GM23338 (cell line): ENCODE data around the gene RFX4. TPM values are rescaled to one million over a fixed set of nuclear protein-coding genes. Genes with fewer than 3 reads are reported as not detected.
A peak's percentile ranks its signal among the peaks of the same experiment; 100 is the strongest.

Experiments
- ATAC-seq: fragments of 200-7000 bp; cut with Tn5 transposase; 3 replicates; pipeline ENCODE4 v1.9.1; 2020
- DNase-seq: peaks from one replicate; pipeline ENCODE4 v3.0.0-alpha.2; 2015; ENCODE audit warnings: low spot score
- H2AFZ ChIP-seq: fragments of 200-600 bp; sonication (generic); 2 replicates; pipeline ENCODE4 v1.8.0; 2016; ENCODE audit warnings: antibody characterized with exemption, mild to moderate bottlenecking, moderate library complexity
- H3F3A ChIP-seq: fragments of 200-600 bp; sonication (generic); replicated peaks from 2 replicates; pipeline ENCODE4 v1.8.0; 2017; ENCODE audit warnings: antibody characterized with exemption, mixed run types, low read depth
- H3K27ac ChIP-seq: fragments of 200-600 bp; sonication (generic); 2 replicates; pipeline ENCODE4 v1.6.1; 2016; ENCODE audit warnings: low read depth
- H3K27me3 ChIP-seq: fragments of 200-600 bp; sonication (generic); 2 replicates; pipeline ENCODE4 v1.8.0; 2016; ENCODE audit warnings: mild to moderate bottlenecking, mixed run types, moderate library complexity; ENCODE audit not compliant: insufficient read depth
- H3K36me3 ChIP-seq: fragments of 200-600 bp; sonication (generic); 2 replicates; pipeline ENCODE4 v1.8.0; 2016; ENCODE audit warnings: mild to moderate bottlenecking; ENCODE audit not compliant: insufficient read depth
- H3K4me1 ChIP-seq: fragments of 200-600 bp; sonication (generic); 2 replicates; pipeline ENCODE4 v1.8.0; 2016; ENCODE audit warnings: mild to moderate bottlenecking, moderate library complexity; ENCODE audit not compliant: insufficient read depth
- H3K4me2 ChIP-seq: fragments of 200-600 bp; sonication (generic); 2 replicates; pipeline ENCODE4 v1.7.1; 2017; ENCODE audit warnings: mixed run types
- H3K4me3 ChIP-seq: fragments of 200-600 bp; sonication (generic); 2 replicates; pipeline ENCODE4 v1.6.1; 2016; ENCODE audit warnings: mixed run types
- H3K79me2 ChIP-seq: fragments of 200-600 bp; sonication (generic); replicated peaks from 2 replicates; pipeline ENCODE4 v1.8.0; 2017; ENCODE audit warnings: mild to moderate bottlenecking; ENCODE audit not compliant: insufficient read depth
- H3K9me2 ChIP-seq: fragments of 200-600 bp; sonication (generic); 2 replicates; pipeline ENCODE4 v1.8.0; 2017; ENCODE audit not compliant: insufficient read depth
- H4K20me1 ChIP-seq: fragments of 200-600 bp; sonication (generic); replicated peaks from 2 replicates; pipeline ENCODE4 v1.8.0; 2017; ENCODE audit warnings: mild to moderate bottlenecking; ENCODE audit not compliant: insufficient read depth
- H3K27ac Mint-ChIP-seq: 2 replicates; pipeline ENCODE4 v1.8.0; 2020; ENCODE audit warnings: inconsistent platforms, mild to moderate bottlenecking, moderate library complexity, mixed read lengths
- H3K27me3 Mint-ChIP-seq: 3 replicates; pipeline ENCODE4 v1.8.0; 2022; ENCODE audit warnings: low read depth, mild to moderate bottlenecking, moderate library complexity, mixed read lengths, inconsistent platforms; ENCODE audit not compliant: insufficient read depth, poor library complexity
- H3K36me3 Mint-ChIP-seq: 3 replicates; pipeline ENCODE4 v1.8.0; 2021; ENCODE audit warnings: low read depth, mild to moderate bottlenecking, inconsistent platforms, moderate library complexity, mixed read lengths
- H3K4me1 Mint-ChIP-seq: 3 replicates; pipeline ENCODE4 v1.8.0; 2020; ENCODE audit warnings: mild to moderate bottlenecking, inconsistent platforms, mixed read lengths
- H3K4me3 Mint-ChIP-seq: 3 replicates; pipeline ENCODE4 v1.8.0; 2021; ENCODE audit warnings: moderate library complexity, mild to moderate bottlenecking, inconsistent platforms, mixed read lengths
- H3K9me3 Mint-ChIP-seq: 3 replicates; pipeline ENCODE4 v1.8.0; 2020; ENCODE audit warnings: moderate library complexity, mild to moderate bottlenecking, inconsistent platforms, mixed read lengths
- CREB1 ChIP-seq: fragments of 250-450 bp; sonication (Bioruptor Pico); IDR thresholded peaks from 2 replicates; pipeline ENCODE4 v1.5.0; 2020; ENCODE audit warnings: low read depth, mild to moderate bottlenecking, moderate library complexity
- CTCF ChIP-seq, 2 experiments: fragments of 200-600 bp in 1 of 2; sonication (generic) in 1 of 2; conservative IDR thresholded peaks; 2 replicates each; pipeline versions ENCODE4 v1.5.1 to v1.6.1; 2016 to 2017; ENCODE audit warnings: antibody characterized with exemption in 2 of 2, low read depth in 2 of 2, mild to moderate bottlenecking in 2 of 2, moderate library complexity in 1 of 2
- EZH2 ChIP-seq: fragments of 200-600 bp; sonication (generic); IDR thresholded peaks from one replicate; pipeline ENCODE4 v1.8.0; 2017; ENCODE audit warnings: antibody characterized with exemption, mild to moderate bottlenecking, low read depth; ENCODE audit not compliant: unreplicated experiment
- NANOG ChIP-seq: IDR thresholded peaks from 2 replicates; pipeline ENCODE4 v1.6.1; 2016; ENCODE audit warnings: antibody characterized with exemption, borderline replicate concordance
- POLR2AphosphoS5 ChIP-seq: IDR thresholded peaks from 2 replicates; pipeline ENCODE4 v1.6.1; 2016; ENCODE audit warnings: antibody characterized with exemption, low read depth
- ZNF114 ChIP-seq: fragments of 250-450 bp; sonication (Bioruptor Pico); IDR thresholded peaks from 2 replicates; pipeline ENCODE4 v1.5.0; 2020; ENCODE audit warnings: mild to moderate bottlenecking, moderate library complexity
- ZNF331 ChIP-seq: fragments of 250-450 bp; sonication (Bioruptor Pico); IDR thresholded peaks from 2 replicates; pipeline ENCODE4 v1.5.0; 2020; ENCODE audit warnings: low read depth, mild to moderate bottlenecking, moderate library complexity
- polyA plus RNA-seq: library from polyadenylated mRNA; unstranded; fragments of >200 nt; fragmentation: Nextera tagmentation; extraction: Ambion mirVana; gene quantifications from 2 replicates; pipeline ENCODE4 v1.2.1, GENCODE V29; 2016
- total RNA-seq: library from RNA; depleted of rRNA; stranded (reverse); fragments of >200 nt; shearing (Covaris generic); gene quantifications from 2 replicates; pipeline ENCODE4 v1.2.3, GENCODE V29; 2014
- TF ChIP-seq, protein P1 (sequence below): fragments of 250-450 bp; sonication (Bioruptor Pico); IDR thresholded peaks from 2 replicates; pipeline ENCODE4 v1.5.0; 2020; ENCODE audit warnings: mild to moderate bottlenecking, moderate library complexity
- TF ChIP-seq, protein P2 (sequence below): IDR thresholded peaks from 2 replicates; pipeline ENCODE4 v1.6.1; 2016; ENCODE audit warnings: antibody characterized with exemption

The RFX4 gene
- total and polyA plus RNA-seq, 2 experiments from 2014 or later = 0.23 TPM; not detected in 1

DNA sequence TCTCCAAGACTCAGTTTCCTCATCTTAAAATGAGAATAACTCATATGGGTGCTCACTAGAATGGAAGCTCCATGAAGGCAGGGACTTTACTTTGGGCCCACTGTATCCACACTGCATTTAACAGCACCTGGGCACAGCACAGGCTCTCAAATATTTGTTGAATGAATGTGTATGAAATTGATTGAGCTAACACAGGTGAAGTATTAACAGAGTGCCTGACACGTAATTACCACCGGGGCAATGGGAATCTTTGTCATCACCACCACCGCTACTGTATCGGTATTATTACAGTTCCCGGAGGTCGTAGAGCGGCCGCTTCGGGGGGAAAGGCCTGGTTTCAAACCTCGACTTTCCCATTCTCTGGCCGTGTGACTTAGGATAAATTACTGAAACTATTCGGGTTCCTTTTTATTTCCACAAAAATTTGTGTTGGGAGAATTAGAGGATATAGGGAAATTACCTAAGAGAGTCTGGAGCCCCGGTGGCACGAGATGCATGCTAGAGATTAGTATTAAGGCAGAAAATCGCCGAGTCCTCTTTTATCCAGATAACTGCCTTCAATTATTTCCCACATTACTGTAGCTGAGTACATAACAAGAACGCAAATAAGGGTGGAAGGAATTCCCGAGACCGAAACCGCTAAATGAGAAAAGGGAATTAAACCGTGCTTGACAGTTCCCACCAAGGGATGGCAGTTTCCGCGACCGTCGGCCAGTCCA, 190.6 kb downstream of the RFX4 start:
- peaks cover 58% of the 10 kb centered on the region for H3K4me1 Mint-ChIP-seq
- Histone ChIP-seq H3K79me2 (peaks cover 37% of the 10 kb centered on the region), H3K4me2 (peak overlapping the region; percentile 97), H2AFZ (no peak overlapping the region), H3K9me2 (no peaks in the 10 kb centered on the region), H3F3A (no peaks in the 10 kb centered on the region), H3K4me1 (peaks cover 46% of the 10 kb centered on the region), H3K27me3 (no peaks in the 10 kb centered on the region), H4K20me1 (peaks cover 19% of the 10 kb centered on the region), H3K4me3 (peak overlapping the region; percentile 96), H3K27ac (peak overlapping the region; percentile 86), H3K36me3 (no peaks in the 10 kb centered on the region)
- ATAC-seq = no peak
- peak overlapping the region; percentile 93 for H3K4me3 Mint-ChIP-seq
- peak overlapping the region; percentile 95 for H3K27ac Mint-ChIP-seq
- H3K9me3 Mint-ChIP-seq = no peaks in the 10 kb centered on the region
- DNase-seq = peak; percentile 17
- no peaks in the 10 kb centered on the region for H3K36me3 Mint-ChIP-seq
- H3K27me3 Mint-ChIP-seq = peaks cover 8% of the 10 kb centered on the region
- no peak for TF ChIP-seq EZH2
- TF ChIP-seq ZNF114 (CRISPR knock-in tag) = no peak

GRCh38 chr12:106774005-106774807, 191.4 kb downstream of the RFX4 start, which contains the start of gene RIC8B:
RIC8B (plus strand) TSS chr12:106774682; CDS start chr12:106774746, 64 bp downstream.
- H3K27me3 ChIP-seq = no peaks in the 10 kb centered on the region
- H3K27ac ChIP-seq = peak within 1 kb of the TSS; percentile 86
- peak within 1 kb of the TSS; percentile 99 for H3K27ac Mint-ChIP-seq
- H4K20me1 ChIP-seq = peaks cover 23% of the 10 kb centered on the region
- peak; percentile 99 for DNase-seq
- H3K4me2 ChIP-seq = peak within 1 kb of the TSS; percentile 97
- H3K4me3 ChIP-seq = peak within 1 kb of the TSS; percentile 96
- peaks cover 44% of the 10 kb centered on the region for H3K79me2 ChIP-seq
- H3F3A ChIP-seq = no peaks in the 10 kb centered on the region
- TF ChIP-seq POLR2AphosphoS5 (peak; percentile 80), ZNF114 (CRISPR knock-in tag) (0 out of 2 replicates have a peak, but pooled peaks have one; percentile 18), NANOG (no peak), CTCF (conservative IDR thresholded peaks at IDR 0.05; ENCODE audit: low read depth in 2 of 2) (no peak), CREB1 (peak; percentile 95), ZNF331 (CRISPR knock-in tag) (no peak)
- TF ChIP-seq, protein P1, sequence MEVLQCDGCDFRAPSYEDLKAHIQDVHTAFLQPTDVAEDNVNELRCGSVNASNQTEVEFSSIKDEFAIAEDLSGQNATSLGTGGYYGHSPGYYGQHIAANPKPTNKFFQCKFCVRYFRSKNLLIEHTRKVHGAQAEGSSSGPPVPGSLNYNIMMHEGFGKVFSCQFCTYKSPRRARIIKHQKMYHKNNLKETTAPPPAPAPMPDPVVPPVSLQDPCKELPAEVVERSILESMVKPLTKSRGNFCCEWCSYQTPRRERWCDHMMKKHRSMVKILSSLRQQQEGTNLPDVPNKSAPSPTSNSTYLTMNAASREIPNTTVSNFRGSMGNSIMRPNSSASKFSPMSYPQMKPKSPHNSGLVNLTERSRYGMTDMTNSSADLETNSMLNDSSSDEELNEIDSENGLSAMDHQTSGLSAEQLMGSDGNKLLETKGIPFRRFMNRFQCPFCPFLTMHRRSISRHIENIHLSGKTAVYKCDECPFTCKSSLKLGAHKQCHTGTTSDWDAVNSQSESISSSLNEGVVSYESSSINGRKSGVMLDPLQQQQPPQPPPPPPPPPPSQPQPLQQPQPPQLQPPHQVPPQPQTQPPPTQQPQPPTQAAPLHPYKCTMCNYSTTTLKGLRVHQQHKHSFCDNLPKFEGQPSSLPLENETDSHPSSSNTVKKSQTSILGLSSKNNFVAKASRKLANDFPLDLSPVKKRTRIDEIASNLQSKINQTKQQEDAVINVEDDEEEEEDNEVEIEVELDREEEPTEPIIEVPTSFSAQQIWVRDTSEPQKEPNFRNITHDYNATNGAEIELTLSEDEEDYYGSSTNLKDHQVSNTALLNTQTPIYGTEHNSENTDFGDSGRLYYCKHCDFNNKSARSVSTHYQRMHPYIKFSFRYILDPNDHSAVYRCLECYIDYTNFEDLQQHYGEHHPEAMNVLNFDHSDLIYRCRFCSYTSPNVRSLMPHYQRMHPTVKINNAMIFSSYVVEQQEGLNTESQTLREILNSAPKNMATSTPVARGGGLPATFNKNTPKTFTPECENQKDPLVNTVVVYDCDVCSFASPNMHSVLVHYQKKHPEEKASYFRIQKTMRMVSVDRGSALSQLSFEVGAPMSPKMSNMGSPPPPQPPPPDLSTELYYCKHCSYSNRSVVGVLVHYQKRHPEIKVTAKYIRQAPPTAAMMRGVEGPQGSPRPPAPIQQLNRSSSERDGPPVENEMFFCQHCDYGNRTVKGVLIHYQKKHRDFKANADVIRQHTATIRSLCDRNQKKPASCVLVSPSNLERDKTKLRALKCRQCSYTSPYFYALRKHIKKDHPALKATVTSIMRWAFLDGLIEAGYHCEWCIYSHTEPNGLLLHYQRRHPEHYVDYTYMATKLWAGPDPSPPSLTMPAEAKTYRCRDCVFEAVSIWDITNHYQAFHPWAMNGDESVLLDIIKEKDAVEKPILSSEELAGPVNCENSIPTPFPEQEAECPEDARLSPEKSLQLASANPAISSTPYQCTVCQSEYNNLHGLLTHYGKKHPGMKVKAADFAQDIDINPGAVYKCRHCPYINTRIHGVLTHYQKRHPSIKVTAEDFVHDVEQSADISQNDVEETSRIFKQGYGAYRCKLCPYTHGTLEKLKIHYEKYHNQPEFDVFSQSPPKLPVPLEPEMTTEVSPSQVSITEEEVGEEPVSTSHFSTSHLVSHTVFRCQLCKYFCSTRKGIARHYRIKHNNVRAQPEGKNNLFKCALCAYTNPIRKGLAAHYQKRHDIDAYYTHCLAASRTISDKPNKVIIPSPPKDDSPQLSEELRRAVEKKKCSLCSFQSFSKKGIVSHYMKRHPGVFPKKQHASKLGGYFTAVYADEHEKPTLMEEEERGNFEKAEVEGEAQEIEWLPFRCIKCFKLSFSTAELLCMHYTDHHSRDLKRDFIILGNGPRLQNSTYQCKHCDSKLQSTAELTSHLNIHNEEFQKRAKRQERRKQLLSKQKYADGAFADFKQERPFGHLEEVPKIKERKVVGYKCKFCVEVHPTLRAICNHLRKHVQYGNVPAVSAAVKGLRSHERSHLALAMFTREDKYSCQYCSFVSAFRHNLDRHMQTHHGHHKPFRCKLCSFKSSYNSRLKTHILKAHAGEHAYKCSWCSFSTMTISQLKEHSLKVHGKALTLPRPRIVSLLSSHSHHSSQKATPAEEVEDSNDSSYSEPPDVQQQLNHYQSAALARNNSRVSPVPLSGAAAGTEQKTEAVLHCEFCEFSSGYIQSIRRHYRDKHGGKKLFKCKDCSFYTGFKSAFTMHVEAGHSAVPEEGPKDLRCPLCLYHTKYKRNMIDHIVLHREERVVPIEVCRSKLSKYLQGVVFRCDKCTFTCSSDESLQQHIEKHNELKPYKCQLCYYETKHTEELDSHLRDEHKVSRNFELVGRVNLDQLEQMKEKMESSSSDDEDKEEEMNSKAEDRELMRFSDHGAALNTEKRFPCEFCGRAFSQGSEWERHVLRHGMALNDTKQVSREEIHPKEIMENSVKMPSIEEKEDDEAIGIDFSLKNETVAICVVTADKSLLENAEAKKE (CRISPR knock-in tag) = no peak
- TF ChIP-seq, protein P2, sequence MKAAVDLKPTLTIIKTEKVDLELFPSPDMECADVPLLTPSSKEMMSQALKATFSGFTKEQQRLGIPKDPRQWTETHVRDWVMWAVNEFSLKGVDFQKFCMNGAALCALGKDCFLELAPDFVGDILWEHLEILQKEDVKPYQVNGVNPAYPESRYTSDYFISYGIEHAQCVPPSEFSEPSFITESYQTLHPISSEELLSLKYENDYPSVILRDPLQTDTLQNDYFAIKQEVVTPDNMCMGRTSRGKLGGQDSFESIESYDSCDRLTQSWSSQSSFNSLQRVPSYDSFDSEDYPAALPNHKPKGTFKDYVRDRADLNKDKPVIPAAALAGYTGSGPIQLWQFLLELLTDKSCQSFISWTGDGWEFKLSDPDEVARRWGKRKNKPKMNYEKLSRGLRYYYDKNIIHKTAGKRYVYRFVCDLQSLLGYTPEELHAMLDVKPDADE = peak; percentile 98
- peaks cover 54% of the 10 kb centered on the region for H3K4me1 ChIP-seq
- peaks cover 50% of the 10 kb centered on the region for H3K4me1 Mint-ChIP-seq
- no peaks in the 10 kb centered on the region for H3K36me3 Mint-ChIP-seq
- peak; percentile 85 for ATAC-seq
- H2AFZ ChIP-seq = peak within 1 kb of the TSS; percentile 45; the same call in 1 of the 2 replicates
- peak within 1 kb of the TSS; percentile 93 for H3K4me3 Mint-ChIP-seq
- peaks cover 6% of the 10 kb centered on the region for H3K27me3 Mint-ChIP-seq
- no peaks in the 10 kb centered on the region for H3K9me2 ChIP-seq
- H3K9me3 Mint-ChIP-seq = no peaks in the 10 kb centered on the region
- H3K36me3 ChIP-seq = no peaks in the 10 kb centered on the region
